OCI-LY7 (cell line): Measurements from ENCODE around the gene GOT1. TPM values are rescaled to one million over a fixed set of nuclear protein-coding genes. Genes with fewer than 3 reads are reported as not detected.

Experiments used
- BruUV-seq: library from RNA; stranded (reverse); fragments of 400-500 nt; replicated peaks from 2 replicates; lab custom pipeline; 2021; lab: Mats Ljungman, UMichigan
- CTCF ChIA-PET: fragments of 300-600 bp; sonication (Branson Sonifier 250); formaldehyde crosslinking; loops from one replicate; lab custom pipeline; 2022; ENCODE audit warnings: antibody characterized with exemption; ENCODE audit not compliant: unreplicated experiment; lab: Charles Lee
- POLR2A ChIA-PET: fragments of 300-600 bp; sonication (Branson Sonifier 250); formaldehyde crosslinking; loops from one replicate; lab custom pipeline; 2022; ENCODE audit warnings: antibody characterized with exemption; lab: Charles Lee
- DNase-seq: peaks from one replicate; pipeline ENCODE4 v3.0.0-alpha.2; 2015; ENCODE audit warnings: low spot score
- H2AFZ ChIP-seq: fragments of 200-600 bp; sonication (generic), shearing (Covaris generic); 2 replicates; pipeline ENCODE4 v1.6.1; 2014; ENCODE audit warnings: mild to moderate bottlenecking, antibody characterized with exemption, low read length, moderate library complexity
- H3K27ac ChIP-seq: fragments of 200-600 bp; sonication (generic); 2 replicates; pipeline ENCODE4 v1.5.1; 2014; ENCODE audit warnings: mixed run types, low read depth, mild to moderate bottlenecking, moderate library complexity, low read length, inconsistent platforms; ENCODE audit not compliant: poor library complexity, severe bottlenecking
- H3K36me3 ChIP-seq: fragments of 200-600 bp; sonication (generic); 2 replicates; pipeline ENCODE4 v1.6.1; 2014; ENCODE audit warnings: mild to moderate bottlenecking, antibody characterized with exemption, low read length, moderate library complexity, mixed read lengths; ENCODE audit not compliant: insufficient read depth
- H3K4me1 ChIP-seq: fragments of 200-600 bp; sonication (generic); 2 replicates; pipeline ENCODE4 v1.5.1; 2014; ENCODE audit warnings: mild to moderate bottlenecking, low read length; ENCODE audit not compliant: insufficient read depth, poor library complexity, severe bottlenecking
- H3K4me2 ChIP-seq: fragments of 200-600 bp; sonication (generic); 2 replicates; pipeline ENCODE4 v1.6.1; 2014; ENCODE audit warnings: mild to moderate bottlenecking, low read length
- H3K4me3 ChIP-seq: fragments of 200-600 bp; sonication (generic); 2 replicates; pipeline ENCODE4 v1.5.1; 2014; ENCODE audit warnings: mild to moderate bottlenecking, low read depth, low read length; ENCODE audit not compliant: poor library complexity, severe bottlenecking
- H3K79me2 ChIP-seq: fragments of 200-600 bp; sonication (generic); 2 replicates; pipeline ENCODE4 v1.6.1; 2016; ENCODE audit warnings: low read depth, mild to moderate bottlenecking, low read length, moderate library complexity, mixed read lengths; ENCODE audit not compliant: insufficient read depth
- H3K9me2 ChIP-seq: fragments of 200-600 bp; sonication (generic); 2 replicates; pipeline ENCODE4 v1.6.1; 2016; ENCODE audit warnings: mild to moderate bottlenecking, low read length, mixed read lengths; ENCODE audit not compliant: insufficient read depth
- H3K9me3 ChIP-seq: fragments of 200-600 bp; sonication (generic); 2 replicates; pipeline ENCODE4 v1.6.1; 2014; ENCODE audit warnings: mild to moderate bottlenecking, mixed run types, low read length, mixed read lengths
- H4K20me1 ChIP-seq: fragments of 200-600 bp; sonication (generic); 2 replicates; pipeline ENCODE4 v1.6.1; 2014; ENCODE audit warnings: mild to moderate bottlenecking, antibody characterized with exemption, low read length, moderate library complexity, mixed read lengths; ENCODE audit not compliant: insufficient read depth
- CTCF ChIP-seq: fragments of 200-600 bp; sonication (generic); conservative IDR thresholded peaks from 2 replicates; pipeline ENCODE4 v1.5.1; 2014; ENCODE audit warnings: mild to moderate bottlenecking, antibody characterized with exemption, low read length, moderate library complexity, mixed read lengths
- EZH2phosphoT487 ChIP-seq: fragments of 200-600 bp; sonication (generic); IDR thresholded peaks from 2 replicates; pipeline ENCODE4 v1.6.1; 2018; ENCODE audit warnings: low read depth, borderline replicate concordance, mild to moderate bottlenecking, mixed run types, antibody characterized with exemption, low read length, moderate library complexity, mixed read lengths
- intact Hi-C: fragments of 100-400 bp; cut with micrococcal nuclease; formaldehyde crosslinking; loops from one replicate; pipeline ENCODE4 v1.10.0; 2022; ENCODE audit not compliant: unreplicated experiment
- total RNA-seq, 2 experiments: library from RNA; depleted of rRNA in 1 of 2; stranded (reverse); fragments of >200 nt in 1 of 2; shearing (Covaris generic) in 1 of 2; gene quantifications; 2 replicates each; pipeline ENCODE4 v1.2.3, GENCODE V29; 2014 to 2022

GOT1 gene
- total RNA-seq, 2 experiments from 2014 or later = 26.4 to 50.4 TPM

DNA sequence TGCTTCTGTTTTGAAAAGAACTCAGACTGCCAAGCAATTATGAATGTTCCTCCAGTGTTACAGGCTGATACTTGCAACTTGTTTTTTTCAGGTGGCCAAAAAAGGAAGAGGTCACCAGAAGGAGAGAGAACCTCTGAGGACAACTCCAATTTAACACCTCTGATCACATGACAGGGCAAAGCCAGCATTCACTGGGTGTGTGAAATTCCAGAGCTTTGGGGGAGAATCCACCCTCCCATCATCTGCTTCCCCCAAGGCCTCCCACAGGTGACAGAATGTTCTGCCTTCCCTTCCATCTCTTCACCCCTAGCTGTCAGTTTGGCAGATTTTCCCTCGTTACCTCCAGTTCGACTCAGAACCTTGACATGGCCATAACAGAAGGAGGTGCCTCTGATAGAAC lies 39.1 kb downstream of the GOT1 start:
- CTCF ChIA-PET = no interaction called here
- Histone ChIP-seq H2AFZ (no peak overlapping the region), H3K9me3 (no peaks in the 10 kb centered on the region), H3K4me3 (no peak overlapping the region), H3K9me2 (no peaks in the 10 kb centered on the region), H3K79me2 (no peaks in the 10 kb centered on the region), H4K20me1 (no peaks in the 10 kb centered on the region), H3K36me3 (peaks cover under 1% of the 10 kb centered on the region; the same call in 1 of the 2 replicates), H3K27ac (no peak overlapping the region), H3K4me2 (no peak overlapping the region), H3K4me1 (no peaks in the 10 kb centered on the region)
- intact Hi-C loops = loop anchor here (5.0 to 10.0 kb wide), 2 partner anchors 156 to 323 kb away; no protein-coding TSS in a partner anchor
- no TSS peak for BruUV-seq
- POLR2A ChIA-PET = no interaction called here
- no peak for TF ChIP-seq EZH2phosphoT487
- no peak for TF ChIP-seq CTCF
- DNase-seq = no peak

DNA sequence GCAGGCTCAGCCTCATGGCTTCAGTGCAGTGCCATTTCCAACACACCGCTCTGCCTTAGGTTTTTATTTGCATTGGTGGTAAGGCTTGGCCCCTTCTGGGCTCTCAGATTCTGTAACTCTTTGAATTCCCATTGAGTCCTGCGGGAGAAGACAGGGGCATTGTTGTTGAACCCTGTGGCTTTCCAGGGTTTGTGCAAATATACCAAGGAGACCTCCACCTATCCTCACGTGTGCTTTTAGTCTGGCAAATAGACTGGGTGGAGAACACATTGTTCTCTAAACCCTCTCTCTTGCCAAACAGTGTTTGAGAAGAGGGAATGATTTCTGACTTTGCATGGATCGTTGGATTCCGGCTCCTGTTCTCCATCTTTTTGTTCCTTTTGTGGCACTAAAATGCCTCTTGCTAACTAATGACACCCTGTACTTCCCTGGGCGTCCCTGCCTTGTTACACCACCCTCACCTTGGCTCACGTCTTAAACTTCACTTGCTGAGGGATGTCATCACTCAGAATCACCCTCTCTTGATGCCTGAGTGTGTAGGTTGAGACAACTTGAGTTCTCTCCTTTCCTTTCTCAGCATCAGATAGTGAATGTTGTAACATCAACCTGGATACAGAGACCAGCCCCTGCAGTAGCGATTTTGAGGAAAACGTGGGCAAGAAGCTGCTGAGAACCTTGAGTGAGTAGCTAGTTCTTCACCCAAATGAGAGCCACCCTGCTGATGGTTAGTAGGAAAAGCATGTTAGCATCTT lies 40.5 kb downstream of the GOT1 start:
- H3K9me3 ChIP-seq = no peaks in the 10 kb centered on the region
- no peak overlapping the region for H2AFZ ChIP-seq
- H3K4me1 ChIP-seq = no peaks in the 10 kb centered on the region
- no peak overlapping the region for H3K4me2 ChIP-seq
- H3K36me3 ChIP-seq = no peaks in the 10 kb centered on the region
- no peaks in the 10 kb centered on the region for H3K79me2 ChIP-seq
- DNase-seq = no peak
- intact Hi-C loops = loop anchor here (5.0 to 10.0 kb wide), 2 partner anchors 157 to 325 kb away; no protein-coding TSS in a partner anchor
- no peak overlapping the region for H3K27ac ChIP-seq
- BruUV-seq = no TSS peak
- ChIA-PET CTCF (no interaction called here), POLR2A (no interaction called here)
- TF ChIP-seq EZH2phosphoT487 = no peak
- TF ChIP-seq CTCF = no peak
- H4K20me1 ChIP-seq = no peaks in the 10 kb centered on the region
- H3K9me2 ChIP-seq = no peaks in the 10 kb centered on the region
- no peak overlapping the region for H3K4me3 ChIP-seq

DNA sequence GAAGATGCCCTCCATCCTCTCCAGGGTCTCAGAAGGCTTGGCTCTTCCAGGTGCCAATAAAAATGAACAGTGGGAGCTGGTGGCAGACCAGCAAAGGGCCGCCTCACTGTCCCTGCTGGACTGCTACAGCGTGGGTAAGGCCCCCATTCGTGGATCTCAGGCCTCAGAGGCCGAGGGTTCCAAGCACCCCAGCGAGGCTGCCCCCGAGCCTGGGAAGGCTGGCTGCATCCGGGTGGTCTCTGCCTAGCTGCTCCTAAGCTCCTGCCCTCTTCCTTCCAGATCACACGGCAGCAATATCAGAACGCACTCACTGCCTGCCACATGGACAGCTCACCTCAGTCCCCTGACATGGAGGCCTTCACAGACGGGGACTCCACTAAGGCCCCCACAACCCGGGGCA lies 42.9 kb downstream of the GOT1 start:
- intact Hi-C loops = no loop called here
- Histone ChIP-seq H3K9me3 (no peaks in the 10 kb centered on the region), H3K4me2 (no peak overlapping the region), H4K20me1 (no peaks in the 10 kb centered on the region), H3K36me3 (no peaks in the 10 kb centered on the region), H3K79me2 (no peaks in the 10 kb centered on the region), H3K4me1 (no peaks in the 10 kb centered on the region), H3K27ac (no peak overlapping the region), H3K4me3 (no peak overlapping the region), H3K9me2 (no peaks in the 10 kb centered on the region), H2AFZ (no peak overlapping the region)
- CTCF ChIA-PET = no interaction called here
- DNase-seq = no peak
- TF ChIP-seq CTCF = no peak
- no peak for TF ChIP-seq EZH2phosphoT487
- no TSS peak for BruUV-seq
- POLR2A ChIA-PET = interaction anchor here (0.7 kb wide), 1 partner anchor 112 kb away, joined by 3 read pairs; no protein-coding TSS in a partner anchor
